Upper lobe of right lung (tissue), 1 donor: ENCODE data around the gene PTPN23. TPM values are rescaled to one million over a fixed set of nuclear protein-coding genes. Genes with fewer than 3 reads are reported as not detected.
A peak's percentile ranks its signal among the peaks of the same experiment; 100 is the strongest.

ENCODE experiments used
- ATAC-seq: fragments of 200-7000 bp; cut with Tn5 transposase; one replicate; pipeline ENCODE4 v1.9.1; 2020; ENCODE audit warnings: mild to moderate bottlenecking, moderate library complexity
- DNase-seq: peaks from one replicate; pipeline ENCODE4 v3.0.0-alpha.2; 2020
- H3K27ac ChIP-seq: fragments of 200-600 bp; one replicate; pipeline ENCODE4 v1.8.0; 2022
- H3K27me3 ChIP-seq: fragments of 200-600 bp; one replicate; pipeline ENCODE4 v1.8.0; 2022; ENCODE audit warnings: mild to moderate bottlenecking
- H3K36me3 ChIP-seq: fragments of 200-600 bp; one replicate; pipeline ENCODE4 v1.8.0; 2022
- H3K4me1 ChIP-seq: fragments of 200-600 bp; one replicate; pipeline ENCODE4 v1.8.0; 2022
- H3K4me3 ChIP-seq: fragments of 200-600 bp; one replicate; pipeline ENCODE4 v1.8.0; 2022; ENCODE audit warnings: mild to moderate bottlenecking
- H3K9me3 ChIP-seq: fragments of 200-600 bp; one replicate; pipeline ENCODE4 v1.8.0; 2022
- intact Hi-C: fragments of 100-400 bp; cut with DNase I; formaldehyde crosslinking; loops from one replicate; pipeline ENCODE4 v1.11.0; 2022
- total RNA-seq: library from RNA; stranded (reverse); fragmentation: NEBNext Ultra II Directional; extraction: Animal tissue kit (Norgen Biotek cat#: 25700); gene quantifications from one replicate; pipeline ENCODE4 v1.2.1, GENCODE V29; 2021
- TF ChIP-seq, protein P1 (sequence below): fragments of 200-600 bp; IDR thresholded peaks from one replicate; pipeline ENCODE4 v1.8.0; 2022; ENCODE audit warnings: antibody characterized with exemption
- donor health status: DM: no; HTN: yes; CAD: no; lungs with severe emphysema.

PTPN23 gene
- total RNA-seq, 1 donor from 2014 or later, result 56.2 TPM

- intact Hi-C loops, result no loop called here
- no peak overlapping the region for H3K4me3 ChIP-seq
- no peaks in the 10 kb centered on the region for H3K27me3 ChIP-seq
- H3K27ac ChIP-seq, result no peak overlapping the region
- no peak for ATAC-seq
- TF ChIP-seq, protein P1, sequence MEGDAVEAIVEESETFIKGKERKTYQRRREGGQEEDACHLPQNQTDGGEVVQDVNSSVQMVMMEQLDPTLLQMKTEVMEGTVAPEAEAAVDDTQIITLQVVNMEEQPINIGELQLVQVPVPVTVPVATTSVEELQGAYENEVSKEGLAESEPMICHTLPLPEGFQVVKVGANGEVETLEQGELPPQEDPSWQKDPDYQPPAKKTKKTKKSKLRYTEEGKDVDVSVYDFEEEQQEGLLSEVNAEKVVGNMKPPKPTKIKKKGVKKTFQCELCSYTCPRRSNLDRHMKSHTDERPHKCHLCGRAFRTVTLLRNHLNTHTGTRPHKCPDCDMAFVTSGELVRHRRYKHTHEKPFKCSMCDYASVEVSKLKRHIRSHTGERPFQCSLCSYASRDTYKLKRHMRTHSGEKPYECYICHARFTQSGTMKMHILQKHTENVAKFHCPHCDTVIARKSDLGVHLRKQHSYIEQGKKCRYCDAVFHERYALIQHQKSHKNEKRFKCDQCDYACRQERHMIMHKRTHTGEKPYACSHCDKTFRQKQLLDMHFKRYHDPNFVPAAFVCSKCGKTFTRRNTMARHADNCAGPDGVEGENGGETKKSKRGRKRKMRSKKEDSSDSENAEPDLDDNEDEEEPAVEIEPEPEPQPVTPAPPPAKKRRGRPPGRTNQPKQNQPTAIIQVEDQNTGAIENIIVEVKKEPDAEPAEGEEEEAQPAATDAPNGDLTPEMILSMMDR, result no peak
- no peaks in the 10 kb centered on the region for H3K36me3 ChIP-seq
- H3K9me3 ChIP-seq, result no peaks in the 10 kb centered on the region
- H3K4me1 ChIP-seq, result peaks cover 13% of the 10 kb centered on the region
- DNase-seq, result no peak
These were observed 4.4 kb upstream of the PTPN23 start for GRCh38 chr3:47376393-47376792.

DNA sequence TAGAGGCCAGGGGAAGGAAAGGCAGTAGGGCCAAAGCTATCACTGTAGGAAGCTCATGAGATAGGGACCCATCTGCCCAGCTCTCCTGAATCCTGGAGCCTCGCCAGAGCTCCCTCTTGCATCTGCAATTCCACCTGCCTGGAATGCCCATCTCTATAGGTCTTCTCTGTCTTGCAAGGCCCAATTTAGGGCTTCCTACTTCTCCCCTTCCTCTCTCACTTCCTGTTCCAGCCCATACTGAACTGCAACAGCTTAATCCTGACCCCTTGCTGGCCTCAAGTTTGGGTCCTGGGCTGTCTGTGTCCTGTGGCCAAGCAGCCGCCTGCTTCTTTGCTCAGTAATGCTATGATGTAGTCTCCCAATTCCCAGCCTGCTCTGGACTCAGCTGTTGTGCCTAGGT is 3.6 kb upstream of the PTPN23 start:
- intact Hi-C loops, result no loop called here

DNA sequence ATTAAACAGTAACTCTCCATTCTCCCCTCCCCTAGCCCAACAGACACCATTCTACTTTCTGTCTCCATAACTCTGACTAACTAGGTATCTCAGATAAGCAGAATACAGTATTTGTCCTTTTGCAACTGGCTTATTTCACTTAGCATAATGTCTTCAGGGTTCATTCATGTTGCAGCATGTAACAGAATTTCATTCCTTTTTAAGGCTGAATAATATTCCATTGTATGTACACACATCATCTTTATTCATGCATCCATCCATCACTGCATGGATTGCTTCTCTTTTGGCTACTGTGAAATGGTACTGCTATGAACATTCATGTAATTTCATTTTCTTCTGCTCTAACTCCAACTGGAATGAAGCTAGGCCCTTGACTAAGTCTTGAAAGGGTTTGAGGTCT is 2.0 kb upstream of the PTPN23 start:
- Histone ChIP-seq H3K36me3 (no peaks in the 10 kb centered on the region), H3K4me3 (no peak overlapping the region), H3K27me3 (no peaks in the 10 kb centered on the region), H3K27ac (no peak overlapping the region), H3K4me1 (peaks cover 20% of the 10 kb centered on the region), H3K9me3 (no peaks in the 10 kb centered on the region)
- no peak for ATAC-seq
- DNase-seq, result no peak
- TF ChIP-seq, protein P1, result no peak
- intact Hi-C loops, result no loop called here

More for the DNA sequence above, 3.6 kb upstream of the PTPN23 start:
- no peak for DNase-seq
- Histone ChIP-seq H3K36me3 (no peaks in the 10 kb centered on the region), H3K27ac (no peak overlapping the region), H3K4me1 (peaks cover 18% of the 10 kb centered on the region), H3K27me3 (no peaks in the 10 kb centered on the region), H3K4me3 (no peak overlapping the region), H3K9me3 (no peaks in the 10 kb centered on the region)
- no peak for ATAC-seq
- TF ChIP-seq, protein P1, result no peak

GRCh38 chr3:47379411-47379899 is 1.4 kb upstream of the PTPN23 start:
- DNase-seq (no peak), ATAC-seq (no peak)
- TF ChIP-seq, protein P1, result no peak
- no peaks in the 10 kb centered on the region for H3K36me3 ChIP-seq
- intact Hi-C loops, result no loop called here
- H3K9me3 ChIP-seq, result no peaks in the 10 kb centered on the region
- peaks cover 20% of the 10 kb centered on the region for H3K4me1 ChIP-seq
- H3K4me3 ChIP-seq, result peak overlapping the region; percentile 74
- H3K27ac ChIP-seq, result peak overlapping the region; percentile 91
- no peaks in the 10 kb centered on the region for H3K27me3 ChIP-seq

DNA sequence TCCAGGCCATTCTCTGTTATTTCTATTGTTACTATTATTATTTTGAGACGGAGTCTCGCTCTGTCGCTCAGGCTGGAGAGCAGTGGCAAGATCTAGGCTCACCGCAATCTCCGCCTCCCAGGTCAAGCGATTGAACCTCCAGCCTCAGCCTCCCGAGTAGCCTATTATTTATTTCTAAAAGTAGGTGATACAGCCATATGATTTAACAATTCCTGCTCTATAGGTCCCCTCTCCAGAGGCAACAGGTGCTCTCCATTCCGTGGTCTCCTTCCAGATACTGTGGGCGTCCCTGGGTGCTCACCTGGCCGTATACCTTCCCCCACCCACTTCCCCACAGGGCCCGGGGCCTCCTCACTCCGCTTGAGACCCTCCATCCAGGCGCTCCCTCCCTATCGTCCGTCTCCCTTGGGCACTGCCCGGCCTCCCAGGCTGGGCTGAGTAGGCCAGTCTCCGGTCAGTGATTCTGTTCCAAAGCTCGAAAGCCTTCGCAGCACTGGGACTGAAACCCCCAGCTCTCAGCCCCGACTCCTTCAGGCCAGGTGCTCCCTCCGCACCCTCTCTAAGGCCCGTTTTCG is 708 bp upstream of the PTPN23 start:
- Histone ChIP-seq H3K27ac (peak overlapping the region; percentile 91), H3K9me3 (no peaks in the 10 kb centered on the region), H3K4me1 (peaks cover 20% of the 10 kb centered on the region), H3K36me3 (no peaks in the 10 kb centered on the region), H3K27me3 (no peaks in the 10 kb centered on the region), H3K4me3 (peak overlapping the region; percentile 74)
- DNase-seq (no peak), ATAC-seq (no peak)
- TF ChIP-seq, protein P1, result no peak
- intact Hi-C loops, result no loop called here
